DMS 273 (cell line): ENCODE results near the gene SPATA21.

Experiments
- DNase-seq: peaks from one replicate; lab custom pipeline; 2025; ENCODE audit not compliant: unreplicated experiment; lab: John Stamatoyannopoulos, UW

Gene SPATA21

DNA sequence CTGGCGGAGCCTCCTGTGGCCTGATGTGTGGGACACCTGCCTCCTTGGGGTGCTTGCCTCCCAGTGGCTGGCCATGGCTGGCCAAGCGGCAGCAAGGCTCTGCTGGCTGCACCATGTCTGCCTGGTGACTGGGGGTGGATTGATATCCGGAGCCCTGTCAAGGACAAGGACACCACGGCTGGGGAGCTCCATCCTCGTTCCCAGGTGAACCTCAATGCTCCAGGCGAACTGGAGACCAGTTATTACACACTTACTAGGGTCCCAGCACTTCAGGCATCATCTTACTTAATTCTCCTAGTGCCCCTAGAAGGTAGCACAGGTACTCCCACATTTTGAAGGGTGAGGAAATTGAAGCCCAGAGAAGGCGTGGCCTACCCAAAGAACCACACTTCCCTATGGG, 15.2 kb downstream of the SPATA21 start:
- DNase-seq = no peak

DNA sequence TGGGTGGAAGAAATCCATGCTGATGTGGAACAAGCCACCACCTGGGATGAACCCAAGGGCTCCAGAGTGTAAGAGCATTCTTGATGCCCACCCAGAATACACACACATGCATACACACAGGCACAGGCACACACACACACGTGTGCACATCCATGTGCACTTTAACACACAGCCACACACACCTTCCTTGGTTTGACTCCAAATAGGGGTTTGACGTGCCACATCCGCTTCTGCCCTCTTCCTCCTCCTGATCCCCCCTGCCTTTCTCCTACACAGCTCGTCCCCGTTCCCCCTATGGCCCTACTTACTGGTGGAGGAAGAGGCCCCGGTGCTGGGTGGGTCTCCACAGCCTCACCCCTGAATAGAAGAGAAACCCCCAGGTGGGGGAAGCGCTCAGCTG, 16.0 kb downstream of the SPATA21 start:
- DNase-seq = no peak

DNA sequence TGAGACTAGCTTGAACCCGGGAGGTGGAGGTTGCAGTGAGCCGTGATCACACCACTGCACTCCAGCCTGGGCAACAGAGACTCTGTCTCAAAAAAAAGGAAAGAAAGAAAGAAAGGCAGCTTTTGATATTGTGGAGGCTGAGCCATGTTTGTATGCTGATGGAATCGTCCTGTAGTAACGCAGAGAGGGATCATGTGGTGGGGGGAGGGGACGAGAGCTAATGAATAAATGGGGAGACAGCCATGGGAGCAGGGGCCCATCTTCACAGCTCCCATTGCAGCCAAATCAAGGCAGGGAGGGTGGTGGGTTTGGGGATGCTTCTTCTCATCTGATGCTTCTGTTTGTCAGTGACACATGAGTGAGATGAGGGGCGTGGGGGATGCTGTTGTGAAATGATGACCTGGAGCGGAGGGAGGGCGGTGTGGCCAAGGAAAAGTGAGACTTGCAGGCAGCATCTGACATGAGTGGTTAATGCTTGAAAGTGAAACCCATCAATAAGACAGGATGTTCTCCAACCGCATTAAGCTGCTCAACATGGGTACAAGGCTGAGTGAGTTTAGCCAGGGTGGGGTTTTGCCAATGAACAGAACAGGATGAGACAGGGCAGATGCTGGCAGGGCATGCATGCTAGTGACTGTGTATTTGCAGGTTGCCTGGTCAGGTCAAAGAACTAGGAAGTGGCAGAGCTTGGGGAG, 16.7 kb downstream of the SPATA21 start:
- no peak for DNase-seq

DNA sequence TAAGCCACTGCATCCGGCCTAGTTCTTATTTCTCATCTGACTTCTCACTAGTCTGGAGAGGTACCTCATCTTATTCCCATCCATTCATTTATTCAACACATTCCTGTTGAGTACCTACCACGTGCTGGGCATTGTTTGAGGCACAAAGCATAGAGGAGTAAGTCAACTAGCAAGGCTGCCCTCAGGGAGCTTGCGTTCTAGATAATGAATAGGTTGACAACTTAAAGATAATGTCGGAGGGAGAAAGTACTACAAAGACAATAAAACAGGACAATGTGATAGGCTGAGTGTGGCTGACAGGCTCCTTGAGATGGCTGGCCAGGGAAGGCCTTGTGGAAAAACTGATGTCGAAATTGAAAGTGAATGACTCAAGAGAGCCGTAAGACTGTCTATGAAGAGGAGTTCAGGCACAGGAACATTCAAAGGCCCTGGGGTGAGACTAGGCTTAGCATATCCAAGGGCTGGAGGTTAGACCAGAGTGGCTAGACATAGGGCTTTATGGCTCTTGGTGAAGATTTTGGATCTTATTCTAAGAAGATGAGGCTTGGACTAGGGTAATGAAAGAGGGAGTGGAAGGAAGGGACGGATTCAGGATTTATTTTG, 18.3 kb downstream of the SPATA21 start:
- DNase-seq = no peak

- no peak for DNase-seq
Measured at GRCh38 chr1:16413191-16413590, 24.0 kb downstream of the SPATA21 start.

DNA sequence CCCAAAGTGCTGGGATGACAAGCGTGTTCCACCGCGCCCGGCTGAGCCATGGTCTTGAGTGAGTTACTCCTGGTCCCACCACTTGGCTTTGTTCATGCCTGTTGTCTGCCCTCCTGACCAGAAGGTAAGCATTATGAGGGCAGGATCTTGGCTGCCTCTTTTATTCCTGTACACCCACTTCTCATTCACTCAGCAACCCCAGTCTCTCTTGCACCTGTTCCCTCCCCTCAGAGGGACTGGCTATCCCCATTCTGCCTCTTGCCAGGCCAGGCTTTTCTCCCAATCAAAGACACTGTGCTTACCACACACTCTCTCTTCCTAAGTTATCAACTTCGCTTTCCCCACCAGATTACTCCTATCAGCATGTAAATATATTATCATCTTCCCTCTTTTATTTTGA, 26.4 kb downstream of the SPATA21 start:
- DNase-seq = no peak

GRCh38 chr1:16409536-16410152, 27.6 kb downstream of the SPATA21 start:
- no peak for DNase-seq

DNA sequence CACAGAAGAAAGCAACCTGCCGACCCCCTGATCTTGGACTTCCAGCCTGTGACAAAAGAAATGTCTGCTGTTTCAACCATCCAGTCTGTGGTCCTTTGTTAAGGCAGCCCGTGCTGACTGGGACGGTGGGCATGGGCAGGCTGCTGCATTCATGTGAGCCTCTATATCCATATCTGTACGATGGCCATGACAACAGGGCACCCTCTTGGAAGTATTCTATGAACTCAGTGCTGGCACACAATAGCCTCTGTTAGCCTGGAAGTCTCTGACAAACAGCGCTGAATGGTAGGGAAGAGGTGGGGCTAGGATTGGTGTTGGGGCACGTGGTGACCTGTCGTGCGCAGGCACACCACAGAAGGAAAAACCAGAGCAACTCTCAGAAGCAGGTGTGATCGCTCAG, 30.4 kb downstream of the SPATA21 start:
- DNase-seq = no peak

DNA sequence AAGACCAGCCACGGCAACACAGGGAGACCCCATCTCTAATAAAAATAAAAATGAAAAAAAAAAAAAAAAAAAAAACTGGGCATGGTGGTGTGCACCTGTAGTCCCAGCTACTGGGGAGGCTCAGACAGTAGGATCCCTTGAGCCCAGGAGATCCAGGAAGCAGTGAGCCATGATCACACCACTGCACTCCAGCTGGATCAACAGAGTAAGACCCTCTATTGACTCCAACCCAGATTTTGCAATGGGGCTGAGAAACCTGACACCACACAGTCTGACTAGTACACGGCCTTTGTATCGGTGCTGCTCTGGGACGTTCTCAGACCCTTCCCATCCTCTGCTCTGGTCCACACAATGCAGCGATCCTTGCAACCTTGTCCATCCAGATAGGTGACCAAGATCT, 31.8 kb downstream of the SPATA21 start:
- no peak for DNase-seq

- DNase-seq = no peak
Measured at GRCh38 chr1:16402742-16403141, 34.5 kb downstream of the SPATA21 start.

- DNase-seq = peak; percentile 97
Measured at GRCh38 chr1:16398371-16398953, 38.8 kb downstream of the SPATA21 start.

GRCh38 chr1:16397120-16397519, 40.1 kb downstream of the SPATA21 start:
- DNase-seq = no peak

- peak; percentile 94 for DNase-seq
Measured at GRCh38 chr1:16396591-16396990, 40.6 kb downstream of the SPATA21 start.

- no peak for DNase-seq
Measured at GRCh38 chr1:16394977-16395376, 42.2 kb downstream of the SPATA21 start.

DNA sequence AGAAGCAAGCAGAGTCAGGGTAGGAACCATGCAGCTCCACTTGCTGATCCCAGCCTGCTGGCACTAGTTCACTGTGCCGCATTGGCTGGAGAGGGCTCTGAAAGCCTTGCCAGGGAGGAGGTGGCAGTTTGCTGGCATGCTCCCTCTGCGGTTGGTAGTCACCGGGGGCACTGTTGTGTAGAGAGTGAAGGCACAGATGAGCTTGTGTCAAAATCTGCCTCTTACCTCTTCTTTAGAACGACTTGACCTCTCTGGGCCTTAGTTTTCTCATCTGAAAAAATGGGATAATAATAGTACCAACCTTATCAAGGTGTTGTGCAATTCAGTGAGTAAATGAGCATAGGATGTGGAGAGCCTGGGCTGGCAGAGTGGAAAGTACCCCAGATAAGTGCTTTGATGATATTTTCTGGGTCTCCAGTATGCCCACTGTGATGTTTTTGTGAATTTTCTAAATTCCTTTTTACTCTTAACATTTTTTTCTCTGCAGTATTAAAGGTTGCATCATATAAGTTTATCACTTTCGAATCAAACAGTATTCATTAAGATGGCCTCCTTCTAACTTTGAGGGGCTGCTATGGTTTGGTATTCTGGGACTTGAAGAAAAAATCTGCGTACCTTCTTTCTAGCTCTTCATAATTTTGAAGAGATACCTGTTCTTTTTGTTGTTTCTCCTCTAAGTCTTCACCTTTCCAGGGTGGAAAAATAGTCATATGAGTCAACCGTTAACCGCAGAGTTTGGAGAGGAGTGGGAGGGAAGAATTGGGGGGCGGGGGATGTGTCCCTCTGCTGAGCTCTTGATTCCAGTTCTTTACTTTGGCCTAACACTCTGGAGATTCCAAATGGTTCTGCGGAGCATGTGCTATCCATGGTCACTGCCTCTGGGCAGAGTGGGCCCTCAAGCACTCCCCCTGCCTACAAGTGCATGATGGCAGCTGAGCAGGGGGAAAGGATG, 43.4 kb downstream of the SPATA21 start:
- DNase-seq = peak; percentile 29

- no peak for DNase-seq
Measured at GRCh38 chr1:16392740-16393569, 44.3 kb downstream of the SPATA21 start.

DNA sequence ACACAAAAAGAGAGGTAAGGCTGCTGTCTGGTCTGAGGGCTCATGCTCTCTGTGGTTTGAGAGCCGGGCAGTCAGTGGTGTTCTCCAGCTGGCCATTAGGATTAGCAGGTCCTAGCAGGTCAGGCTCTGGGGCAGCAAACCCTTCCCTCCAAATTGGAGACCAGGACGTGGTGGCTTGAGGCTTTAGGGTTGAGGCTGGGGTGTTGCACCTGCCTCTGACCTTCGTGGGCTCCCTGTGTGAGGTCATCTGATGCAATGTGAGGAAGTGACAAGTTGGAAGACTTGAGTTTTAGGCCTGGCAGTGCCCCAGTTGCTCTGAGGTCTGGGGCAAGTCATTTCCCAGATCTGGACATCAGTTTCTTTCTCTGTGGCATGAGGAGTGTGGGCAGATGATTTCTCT, 45.8 kb downstream of the SPATA21 start:
- DNase-seq = no peak

DNA sequence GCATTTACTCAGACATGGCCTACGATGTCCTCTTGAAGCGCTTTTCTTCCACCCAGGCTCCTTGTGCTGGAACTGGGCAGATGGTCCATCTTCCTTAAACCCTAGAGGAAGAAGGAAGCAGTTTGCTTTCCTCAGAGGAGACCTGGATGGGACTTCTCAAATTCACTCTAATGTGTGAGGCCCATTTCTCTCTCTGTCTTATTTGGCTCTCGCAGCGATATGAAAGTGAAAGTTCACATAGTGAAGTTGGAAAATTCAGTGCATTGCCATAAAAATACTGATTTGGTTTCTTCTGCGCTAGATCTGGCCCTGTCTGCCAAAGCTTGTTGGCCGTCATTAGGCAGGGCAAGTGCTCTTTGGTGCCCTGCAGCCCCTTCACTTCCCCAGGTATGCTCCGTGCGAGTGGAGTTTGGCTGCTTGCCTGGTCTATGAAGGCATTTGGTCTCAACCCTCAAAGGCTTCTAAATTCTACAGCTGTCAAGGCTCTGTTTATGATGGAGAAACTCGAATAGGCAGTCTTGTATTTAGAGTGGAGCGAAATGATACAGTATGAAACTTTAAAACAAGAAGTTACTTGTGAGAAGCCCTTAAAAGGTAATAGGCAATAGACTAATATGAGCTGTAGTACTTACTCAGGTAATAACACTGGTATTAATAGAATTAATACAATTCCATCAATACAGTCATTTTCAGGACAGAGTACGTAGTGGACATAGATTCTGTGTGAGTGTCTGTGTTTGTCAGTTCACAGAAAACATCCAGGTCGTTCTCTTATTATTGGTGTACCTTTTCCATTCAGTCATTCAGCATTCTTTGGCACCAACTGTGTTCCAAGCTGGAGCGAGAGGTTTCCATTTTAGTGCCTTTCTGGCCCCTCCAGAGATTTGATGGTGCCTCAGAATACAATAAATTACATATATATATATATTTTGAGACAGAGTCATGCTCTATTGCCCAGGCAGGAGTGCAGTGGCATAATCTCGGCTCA, 49.7 kb downstream of the SPATA21 start:
- DNase-seq = peak; percentile 48
